ENCODE results near the gene SH3RF1.

Gene SH3RF1

GRCh38 chr4:169266661-169267060 lies 4.1 kb downstream of the SH3RF1 start:
- TF ChIP-seq CTCF (IDR thresholded peaks at IDR 0.05; ENCODE audit: low read depth, low read length, missing control alignments) = no peak
- H3K27ac ChIP-seq = no peak overlapping the region
- no peak for DNase-seq
- peaks cover 22% of the 10 kb centered on the region for H3K36me3 ChIP-seq (replicated peaks)
- peak overlapping the region; percentile 32 for H3K4me3 ChIP-seq (ENCODE audit: low read depth, low read length)
- H3K27me3 ChIP-seq (replicated peaks) = no peaks in the 10 kb centered on the region
- in situ Hi-C loops (cut with HindIII; ENCODE audit: low pct_ligation_motif_present, low sequenced_read_pairs) = no loop called here

DNA sequence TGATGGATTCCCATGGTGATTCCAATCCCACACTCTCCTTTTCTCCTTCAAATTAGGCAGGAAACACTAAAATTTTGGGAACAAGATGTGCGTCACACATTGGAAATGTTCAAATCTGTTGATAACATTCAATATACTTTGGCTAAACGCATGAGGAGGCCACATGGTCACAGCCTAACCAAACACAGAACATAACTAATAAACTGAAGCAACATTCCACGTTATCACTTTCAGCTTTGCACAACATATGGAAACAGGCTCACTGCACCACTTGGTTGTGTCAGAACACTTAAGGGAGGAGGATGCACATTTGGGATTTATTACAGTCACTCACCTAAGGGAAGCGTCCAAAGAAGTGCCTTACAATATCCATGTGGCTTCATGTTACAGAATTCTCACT lies 4.7 kb downstream of the SH3RF1 start:
- Histone ChIP-seq H3K4me3 (ENCODE audit: low read depth, low read length) (no peak overlapping the region), H3K27me3 (replicated peaks) (no peaks in the 10 kb centered on the region)

GRCh38 chr4:169263791-169264392 lies 6.9 kb downstream of the SH3RF1 start:
- Histone ChIP-seq H3K4me3 (ENCODE audit: low read depth, low read length) (no peak overlapping the region), H3K36me3 (replicated peaks) (peaks cover 22% of the 10 kb centered on the region), H3K27me3 (replicated peaks) (no peaks in the 10 kb centered on the region), H3K27ac (no peak overlapping the region)
- DNase-seq = no peak
- no peak for TF ChIP-seq CTCF (IDR thresholded peaks at IDR 0.05; ENCODE audit: low read depth, low read length, missing control alignments)
- in situ Hi-C loops (cut with HindIII; ENCODE audit: low pct_ligation_motif_present, low sequenced_read_pairs) = no loop called here

More for the DNA sequence above, 4.7 kb downstream of the SH3RF1 start:
- no peak overlapping the region for H3K27ac ChIP-seq
- no peak for DNase-seq
- peaks cover 22% of the 10 kb centered on the region for H3K36me3 ChIP-seq (replicated peaks)
- in situ Hi-C loops (cut with HindIII; ENCODE audit: low pct_ligation_motif_present, low sequenced_read_pairs) = no loop called here
- no peak for TF ChIP-seq CTCF (IDR thresholded peaks at IDR 0.05; ENCODE audit: low read depth, low read length, missing control alignments)

- in situ Hi-C loops (cut with HindIII; ENCODE audit: low pct_ligation_motif_present, low sequenced_read_pairs) = no loop called here
- no peak for DNase-seq
Observed at GRCh38 chr4:169260217-169260866, 10.4 kb downstream of the SH3RF1 start.

GRCh38 chr4:169259271-169259670 lies 11.5 kb downstream of the SH3RF1 start:
- Histone ChIP-seq H3K27me3 (replicated peaks) (no peaks in the 10 kb centered on the region), H3K27ac (no peak overlapping the region), H3K36me3 (replicated peaks) (peaks cover 17% of the 10 kb centered on the region), H3K4me3 (ENCODE audit: low read depth, low read length) (no peak overlapping the region)
- in situ Hi-C loops (cut with HindIII; ENCODE audit: low pct_ligation_motif_present, low sequenced_read_pairs) = no loop called here
- no peak for DNase-seq
- no peak for TF ChIP-seq CTCF (IDR thresholded peaks at IDR 0.05; ENCODE audit: low read depth, low read length, missing control alignments)

More at GRCh38 chr4:169260217-169260866, 10.4 kb downstream of the SH3RF1 start:
- H3K27me3 ChIP-seq (replicated peaks) = no peaks in the 10 kb centered on the region
- no peak for TF ChIP-seq CTCF (IDR thresholded peaks at IDR 0.05; ENCODE audit: low read depth, low read length, missing control alignments)
- peaks cover 22% of the 10 kb centered on the region for H3K36me3 ChIP-seq (replicated peaks)
- no peak overlapping the region for H3K4me3 ChIP-seq (ENCODE audit: low read depth, low read length)
- H3K27ac ChIP-seq = no peak overlapping the region

All from brain microvascular endothelial cell (primary cell).